Hepatocyte (in vitro differentiated cells): ENCODE measurements around the gene MICU2. TPM values are rescaled to one million over a fixed set of nuclear protein-coding genes. Genes with fewer than 3 reads are reported as not detected.

Source experiments
- DNase-seq: peaks from one replicate; pipeline ENCODE4 v3.0.0-alpha.2; 2016; ENCODE audit warnings: low spot score
- H2AFZ ChIP-seq: fragments of 200-600 bp; sonication (generic); 2 replicates; pipeline ENCODE4 v1.6.0; 2016; ENCODE audit warnings: antibody characterized with exemption, mild to moderate bottlenecking
- H3K27ac ChIP-seq: fragments of 200-600 bp; sonication (generic); 2 replicates; pipeline ENCODE4 v1.5.1; 2016; ENCODE audit warnings: mild to moderate bottlenecking
- H3K27me3 ChIP-seq: fragments of 200-600 bp; sonication (generic); 2 replicates; pipeline ENCODE4 v1.6.1; 2016
- H3K36me3 ChIP-seq: fragments of 200-600 bp; sonication (generic); replicated peaks from 2 replicates; pipeline ENCODE4 v1.5.1; 2016; ENCODE audit warnings: low read depth; ENCODE audit not compliant: insufficient read depth
- H3K4me1 ChIP-seq: fragments of 200-600 bp; sonication (generic); 2 replicates; pipeline ENCODE4 v1.5.1; 2016; ENCODE audit warnings: mild to moderate bottlenecking, moderate library complexity; ENCODE audit not compliant: insufficient read depth
- H3K4me2 ChIP-seq: fragments of 200-600 bp; sonication (generic); 2 replicates; pipeline ENCODE4 v1.6.0; 2016
- H3K4me3 ChIP-seq: fragments of 200-600 bp; sonication (generic); 2 replicates; pipeline ENCODE4 v1.5.1; 2016; ENCODE audit warnings: mild to moderate bottlenecking
- H3K79me2 ChIP-seq: fragments of 200-600 bp; sonication (generic); 2 replicates; pipeline ENCODE4 v1.6.0; 2017; ENCODE audit warnings: mild to moderate bottlenecking
- H3K9me2 ChIP-seq: fragments of 200-600 bp; sonication (generic); replicated peaks from 2 replicates; pipeline ENCODE4 v1.6.0; 2017; ENCODE audit warnings: mild to moderate bottlenecking; ENCODE audit not compliant: insufficient read depth
- H3K9me3 ChIP-seq: fragments of 200-600 bp; sonication (generic); 2 replicates; pipeline ENCODE4 v1.5.1; 2016; ENCODE audit warnings: low read depth, mild to moderate bottlenecking
- H4K20me1 ChIP-seq: fragments of 200-600 bp; sonication (generic); 2 replicates; pipeline ENCODE4 v1.6.0; 2016; ENCODE audit warnings: mild to moderate bottlenecking; ENCODE audit not compliant: insufficient read depth, poor library complexity, severe bottlenecking
- EZH2 ChIP-seq: fragments of 200-600 bp; sonication (generic); IDR thresholded peaks from 2 replicates; pipeline ENCODE4 v1.6.1; 2016; ENCODE audit warnings: antibody characterized with exemption, mild to moderate bottlenecking, borderline replicate concordance
- EZH2phosphoT487 ChIP-seq: fragments of 200-600 bp; sonication (generic); IDR thresholded peaks from one replicate; pipeline ENCODE4 v1.6.1; 2018; ENCODE audit warnings: antibody characterized with exemption, mild to moderate bottlenecking, low read depth, moderate library complexity; ENCODE audit not compliant: unreplicated experiment, severe bottlenecking
- WGBS: methylation state at CpG from one replicate; pipeline ENCODE4 v1.1.6; 2016; ENCODE audit warnings: low lambda C conversion rate; ENCODE audit errors: missing lambda C conversion rate; 5-methylcytosine and 5-hydroxymethylcytosine counted together
- polyA plus RNA-seq: library from polyadenylated mRNA; unstranded; fragments of >200 nt; fragmentation: Nextera tagmentation; extraction: Ambion mirVana; gene quantifications from 2 replicates; pipeline ENCODE4 v1.2.1, GENCODE V29; 2016
- total RNA-seq: library from RNA; depleted of rRNA; stranded (reverse); fragments of >200 nt; gene quantifications from 2 replicates; pipeline ENCODE4 v1.2.3, GENCODE V29; 2014
- TF ChIP-seq, protein P1 (sequence below): fragments of 200-600 bp; sonication (generic); IDR thresholded peaks from 2 replicates; pipeline ENCODE4 v1.5.1; 2016; ENCODE audit warnings: antibody characterized with exemption, mild to moderate bottlenecking; ENCODE audit not compliant: poor library complexity

Gene MICU2
- total and polyA plus RNA-seq, 2 experiments from 2014 or later = 48.1 to 95.7 TPM

DNA sequence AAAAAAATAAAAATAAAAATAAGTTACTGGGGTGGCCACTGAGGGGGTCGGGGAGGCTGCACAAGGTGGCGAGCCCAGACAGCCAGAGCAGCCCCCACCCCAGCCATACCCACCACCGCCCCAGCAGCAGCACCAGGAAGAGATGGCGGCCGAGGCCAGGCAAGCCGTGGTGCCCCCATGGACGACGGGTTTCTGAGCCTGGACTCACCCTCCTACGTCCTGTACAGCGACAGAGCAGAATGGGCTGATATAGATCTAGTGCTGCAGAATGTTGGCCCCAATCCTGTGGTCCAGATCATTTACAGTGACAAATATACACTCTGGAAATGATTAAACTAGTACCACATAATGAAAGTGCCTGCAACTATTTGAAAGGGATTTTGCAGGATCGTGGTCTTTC lies 73.3 kb downstream of the MICU2 start:
- Histone ChIP-seq H3K9me2 (no peaks in the 10 kb centered on the region), H3K36me3 (no peaks in the 10 kb centered on the region), H3K4me3 (no peak overlapping the region), H3K4me1 (peaks cover 16% of the 10 kb centered on the region), H4K20me1 (no peaks in the 10 kb centered on the region), H3K9me3 (no peaks in the 10 kb centered on the region), H3K4me2 (peak overlapping the region; percentile 49), H3K27ac (no peak overlapping the region), H3K79me2 (peaks cover 3% of the 10 kb centered on the region), H2AFZ (no peak overlapping the region), H3K27me3 (no peaks in the 10 kb centered on the region)
- TF ChIP-seq EZH2phosphoT487 (no peak), EZH2 (no peak)
- TF ChIP-seq, protein P1, sequence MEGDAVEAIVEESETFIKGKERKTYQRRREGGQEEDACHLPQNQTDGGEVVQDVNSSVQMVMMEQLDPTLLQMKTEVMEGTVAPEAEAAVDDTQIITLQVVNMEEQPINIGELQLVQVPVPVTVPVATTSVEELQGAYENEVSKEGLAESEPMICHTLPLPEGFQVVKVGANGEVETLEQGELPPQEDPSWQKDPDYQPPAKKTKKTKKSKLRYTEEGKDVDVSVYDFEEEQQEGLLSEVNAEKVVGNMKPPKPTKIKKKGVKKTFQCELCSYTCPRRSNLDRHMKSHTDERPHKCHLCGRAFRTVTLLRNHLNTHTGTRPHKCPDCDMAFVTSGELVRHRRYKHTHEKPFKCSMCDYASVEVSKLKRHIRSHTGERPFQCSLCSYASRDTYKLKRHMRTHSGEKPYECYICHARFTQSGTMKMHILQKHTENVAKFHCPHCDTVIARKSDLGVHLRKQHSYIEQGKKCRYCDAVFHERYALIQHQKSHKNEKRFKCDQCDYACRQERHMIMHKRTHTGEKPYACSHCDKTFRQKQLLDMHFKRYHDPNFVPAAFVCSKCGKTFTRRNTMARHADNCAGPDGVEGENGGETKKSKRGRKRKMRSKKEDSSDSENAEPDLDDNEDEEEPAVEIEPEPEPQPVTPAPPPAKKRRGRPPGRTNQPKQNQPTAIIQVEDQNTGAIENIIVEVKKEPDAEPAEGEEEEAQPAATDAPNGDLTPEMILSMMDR = no peak
- 77% methylated on average over 10 of the region's 11 CpGs for WGBS
- no peak for DNase-seq

DNA sequence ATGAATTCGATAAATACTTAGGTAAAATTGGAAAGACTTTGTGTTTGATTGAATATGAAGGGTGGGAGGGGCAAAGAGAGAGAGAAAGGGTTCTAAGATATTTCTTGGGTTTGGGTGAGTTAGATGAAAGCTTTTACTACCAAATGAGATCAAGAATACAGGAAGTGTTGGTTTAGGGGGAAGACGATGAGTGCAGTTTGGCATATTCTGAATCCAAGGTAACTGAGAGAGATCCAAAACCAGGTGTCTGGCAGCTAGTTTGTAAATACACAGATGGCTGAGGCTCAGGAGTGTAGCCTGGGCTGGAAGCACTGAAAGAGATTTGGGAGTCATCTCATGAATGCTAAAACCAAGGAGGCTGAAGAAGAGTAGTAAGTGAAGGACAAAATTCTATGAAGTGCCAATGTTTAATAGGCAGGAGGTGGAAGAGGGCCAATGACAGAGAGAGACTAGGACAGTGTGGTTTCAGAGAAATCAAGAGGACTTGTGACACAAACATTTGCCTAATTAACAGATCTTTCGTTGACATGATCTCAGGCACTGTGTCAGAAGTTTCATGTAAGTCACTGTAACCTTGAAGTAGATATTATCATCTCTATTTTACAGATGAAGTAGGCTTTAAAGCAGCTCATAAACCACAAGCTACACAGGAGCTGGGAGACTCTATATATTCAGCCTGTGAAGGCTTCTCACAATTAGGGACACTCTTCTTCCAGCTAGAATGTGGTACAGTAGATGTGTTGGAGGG lies 74.7 kb downstream of the MICU2 start:
- H3K4me2 ChIP-seq = no peak overlapping the region
- 84% methylated on average over 3 of the region's 3 CpGs for WGBS
- no peaks in the 10 kb centered on the region for H4K20me1 ChIP-seq
- H3K36me3 ChIP-seq = no peaks in the 10 kb centered on the region
- no peak overlapping the region for H2AFZ ChIP-seq
- peaks cover 16% of the 10 kb centered on the region for H3K4me1 ChIP-seq
- DNase-seq = no peak
- no peak overlapping the region for H3K27ac ChIP-seq
- peaks cover 3% of the 10 kb centered on the region for H3K79me2 ChIP-seq
- H3K4me3 ChIP-seq = no peak overlapping the region
- H3K9me3 ChIP-seq = no peaks in the 10 kb centered on the region
- H3K9me2 ChIP-seq = no peaks in the 10 kb centered on the region
- H3K27me3 ChIP-seq = no peaks in the 10 kb centered on the region
- TF ChIP-seq EZH2 (no peak), EZH2phosphoT487 (no peak)
- TF ChIP-seq, protein P1 = no peak

- TF ChIP-seq EZH2 (no peak), EZH2phosphoT487 (no peak)
- TF ChIP-seq, protein P1 = no peak
- 82% methylated on average over 6 of the region's 6 CpGs for WGBS
- no peak overlapping the region for H3K27ac ChIP-seq
Measured at GRCh38 chr13:21528616-21529015, 75.4 kb downstream of the MICU2 start.

More at GRCh38 chr13:21528616-21529015, 75.4 kb downstream of the MICU2 start:
- no peaks in the 10 kb centered on the region for H3K9me2 ChIP-seq
- H3K4me3 ChIP-seq = no peak overlapping the region
- no peaks in the 10 kb centered on the region for H3K36me3 ChIP-seq
- no peaks in the 10 kb centered on the region for H3K9me3 ChIP-seq
- no peaks in the 10 kb centered on the region for H4K20me1 ChIP-seq
- DNase-seq = no peak
- no peak overlapping the region for H3K4me2 ChIP-seq
- H3K79me2 ChIP-seq = peaks cover 3% of the 10 kb centered on the region
- no peaks in the 10 kb centered on the region for H3K27me3 ChIP-seq
- peaks cover 16% of the 10 kb centered on the region for H3K4me1 ChIP-seq
- H2AFZ ChIP-seq = no peak overlapping the region
